ENCODE measurements around the gene KLHL40.

- no peak for TF ChIP-seq CTCF (IDR thresholded peaks at IDR 0.05)
- TF ChIP-seq POLR2A (IDR thresholded peaks at IDR 0.05) = no peak
Observed at GRCh38 chr3:42647821-42648459, 37.4 kb upstream of the KLHL40 start.
